ENCODE measurements around the gene PGBD5.

DNA sequence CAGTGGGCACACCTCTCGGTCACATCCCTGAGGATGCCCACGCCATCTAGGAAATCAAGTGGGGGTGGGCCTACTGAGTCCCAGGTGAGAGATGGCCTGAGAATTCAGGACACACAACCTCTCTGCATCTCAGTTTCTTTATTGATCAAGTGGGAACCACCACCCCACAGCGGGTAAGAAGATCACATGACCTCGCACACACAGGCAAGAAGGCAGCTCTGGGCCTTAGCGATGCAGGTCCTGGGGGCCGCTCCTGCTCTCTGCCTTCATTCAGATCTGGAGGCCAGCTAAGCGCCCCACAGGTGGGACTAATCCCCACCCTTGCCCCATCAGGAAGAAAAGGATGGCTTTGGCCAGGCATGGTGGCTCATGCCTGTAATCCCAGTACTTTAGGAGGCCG, 63.2 kb downstream of the PGBD5 start:
- TF ChIP-seq, protein P1, sequence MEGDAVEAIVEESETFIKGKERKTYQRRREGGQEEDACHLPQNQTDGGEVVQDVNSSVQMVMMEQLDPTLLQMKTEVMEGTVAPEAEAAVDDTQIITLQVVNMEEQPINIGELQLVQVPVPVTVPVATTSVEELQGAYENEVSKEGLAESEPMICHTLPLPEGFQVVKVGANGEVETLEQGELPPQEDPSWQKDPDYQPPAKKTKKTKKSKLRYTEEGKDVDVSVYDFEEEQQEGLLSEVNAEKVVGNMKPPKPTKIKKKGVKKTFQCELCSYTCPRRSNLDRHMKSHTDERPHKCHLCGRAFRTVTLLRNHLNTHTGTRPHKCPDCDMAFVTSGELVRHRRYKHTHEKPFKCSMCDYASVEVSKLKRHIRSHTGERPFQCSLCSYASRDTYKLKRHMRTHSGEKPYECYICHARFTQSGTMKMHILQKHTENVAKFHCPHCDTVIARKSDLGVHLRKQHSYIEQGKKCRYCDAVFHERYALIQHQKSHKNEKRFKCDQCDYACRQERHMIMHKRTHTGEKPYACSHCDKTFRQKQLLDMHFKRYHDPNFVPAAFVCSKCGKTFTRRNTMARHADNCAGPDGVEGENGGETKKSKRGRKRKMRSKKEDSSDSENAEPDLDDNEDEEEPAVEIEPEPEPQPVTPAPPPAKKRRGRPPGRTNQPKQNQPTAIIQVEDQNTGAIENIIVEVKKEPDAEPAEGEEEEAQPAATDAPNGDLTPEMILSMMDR (IDR thresholded peaks at IDR 0.05; ENCODE audit: poor library complexity), result no peak
- no peak for TF ChIP-seq EZH2 (IDR thresholded peaks at IDR 0.05; ENCODE audit: borderline replicate concordance)
